HG03039 (cell line): ENCODE results near the gene PLXDC1.

Source experiments
- ATAC-seq: cut with Tn5 transposase; IDR thresholded peaks from one replicate; pipeline ENCODE4 v1.9.1; 2021; ENCODE audit warnings: mild to moderate bottlenecking, moderate library complexity; ENCODE audit not compliant: unreplicated experiment

PLXDC1 gene

GRCh38 chr17:39098588-39098987, 52.8 kb downstream of the PLXDC1 start:
- ATAC-seq: no peak

- no peak for ATAC-seq
These were observed 53.9 kb downstream of the PLXDC1 start for GRCh38 chr17:39097537-39097936.

DNA sequence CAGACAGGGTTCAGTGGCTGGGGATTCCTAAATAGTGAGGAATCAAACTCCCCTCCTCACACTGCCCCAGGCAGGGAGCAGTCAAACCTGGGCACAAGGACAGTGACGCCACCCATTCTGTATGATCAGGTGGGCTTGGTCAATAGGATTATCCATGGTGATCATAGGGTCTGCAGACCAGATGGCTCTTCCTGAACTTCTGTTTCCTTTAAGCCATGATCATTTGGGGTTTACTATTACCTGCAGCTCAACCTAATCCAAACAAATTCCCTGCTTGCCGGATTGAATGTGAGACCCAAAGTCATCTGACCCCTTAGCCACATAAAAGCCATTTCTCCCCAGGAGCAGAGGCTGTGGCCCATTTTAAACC, 54.3 kb downstream of the PLXDC1 start:
- ATAC-seq: no peak

- no peak for ATAC-seq
These were observed 54.8 kb downstream of the PLXDC1 start for GRCh38 chr17:39096508-39097149.

- ATAC-seq: no peak
These were observed 56.1 kb downstream of the PLXDC1 start for GRCh38 chr17:39095309-39095686.

DNA sequence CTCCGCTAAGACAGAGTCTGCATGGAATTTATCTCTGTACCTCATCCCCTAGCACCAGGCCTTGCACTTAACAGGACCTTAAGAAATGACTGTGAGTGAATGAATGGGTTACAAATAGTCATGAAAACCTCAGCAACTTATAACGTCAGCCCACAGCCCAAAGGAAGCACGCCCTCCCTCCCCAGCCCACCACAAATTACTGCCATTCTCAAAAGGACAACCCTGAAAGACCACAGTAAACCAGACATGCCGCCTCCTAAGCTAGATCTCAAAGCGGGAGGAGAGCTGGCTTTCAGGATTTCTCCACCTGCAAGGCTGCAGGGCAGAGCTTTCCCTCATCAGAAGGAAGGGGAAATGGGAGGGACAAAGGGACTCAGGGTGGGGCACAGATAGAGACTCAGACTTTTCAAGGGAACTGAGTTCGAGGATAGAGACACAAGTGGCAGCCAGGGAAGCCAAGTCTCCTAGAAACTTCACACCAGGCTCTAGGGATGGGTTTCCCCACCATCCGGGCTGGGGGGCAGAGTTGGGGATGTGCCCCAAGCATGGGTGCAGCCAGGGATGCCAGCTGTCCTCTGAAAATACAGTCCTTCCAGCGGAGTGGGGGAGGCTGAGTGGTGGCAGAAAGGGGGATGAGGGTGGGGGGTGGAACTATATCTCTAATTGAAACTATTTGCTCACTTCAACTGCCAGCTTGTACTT, 56.7 kb downstream of the PLXDC1 start:
- no peak for ATAC-seq

DNA sequence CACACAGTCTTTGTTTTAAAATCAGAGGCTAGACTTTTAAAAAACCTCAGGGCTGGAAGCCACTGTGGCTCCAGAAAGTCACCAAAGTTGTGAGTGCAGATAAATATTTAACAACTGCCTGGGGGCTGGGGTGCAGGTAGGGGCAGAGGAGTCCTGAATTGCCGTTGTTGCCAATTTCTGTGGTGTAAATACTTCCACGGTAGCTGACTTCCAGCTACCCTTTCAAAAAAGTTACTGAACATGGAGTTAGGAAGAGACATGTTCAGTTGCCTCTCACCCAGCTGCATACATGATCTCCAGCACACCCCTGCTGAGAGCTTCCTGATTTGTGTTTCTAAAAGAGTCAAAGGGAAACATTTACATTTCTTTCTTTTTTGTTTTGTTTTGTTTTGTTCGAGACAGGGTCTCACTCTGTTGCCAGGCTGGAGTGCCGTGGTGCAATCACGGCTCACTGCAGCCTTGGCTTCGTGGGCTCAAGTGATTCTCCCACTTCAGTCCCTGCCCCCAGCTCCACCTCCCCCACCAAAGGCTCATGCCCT, 58.7 kb downstream of the PLXDC1 start:
- ATAC-seq: no peak

- no peak for ATAC-seq
These were observed 60.4 kb downstream of the PLXDC1 start for GRCh38 chr17:39090908-39091665.

- ATAC-seq: no peak
These were observed 61.0 kb downstream of the PLXDC1 start for GRCh38 chr17:39090400-39090799.

DNA sequence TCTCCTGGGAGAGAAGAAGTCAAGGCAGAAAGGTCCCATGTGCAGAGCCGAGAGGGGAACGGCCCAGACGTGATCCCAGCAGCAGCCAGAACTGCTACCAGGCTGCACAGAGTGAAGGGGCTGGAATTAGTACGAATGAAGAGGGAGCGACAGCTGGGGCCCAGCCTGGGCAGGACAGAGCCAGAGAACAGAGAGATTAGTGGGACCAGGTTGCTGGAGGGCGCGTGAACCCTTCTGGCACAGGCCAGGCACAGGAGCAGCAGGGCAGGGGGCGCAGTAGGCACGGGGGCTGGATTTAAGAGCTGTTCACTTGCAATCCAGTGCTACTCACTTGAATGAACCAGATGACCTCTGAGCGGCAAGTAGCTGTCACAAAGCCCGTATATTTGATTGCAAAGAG, 66.9 kb downstream of the PLXDC1 start:
- ATAC-seq: no peak

GRCh38 chr17:39083270-39083669, 68.2 kb downstream of the PLXDC1 start:
- ATAC-seq: no peak

DNA sequence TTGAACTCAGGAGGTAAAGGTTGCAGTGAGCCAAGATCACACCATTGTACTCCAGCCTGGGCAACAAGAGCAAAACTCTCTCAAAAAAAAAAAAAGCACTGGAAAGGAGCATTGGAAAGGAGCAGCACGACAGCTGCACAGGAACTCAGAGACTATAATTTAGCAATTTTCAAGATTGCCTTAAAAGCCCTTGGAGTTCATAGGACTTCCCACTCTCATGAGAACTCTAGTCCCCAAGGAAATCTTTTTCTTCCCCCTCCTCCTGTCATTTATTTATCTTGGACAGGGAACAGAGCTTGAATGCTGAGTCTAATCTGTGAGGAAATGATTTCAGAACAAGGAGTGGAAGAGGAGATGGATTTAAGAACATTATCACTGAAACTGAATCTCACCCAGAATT, 69.0 kb downstream of the PLXDC1 start:
- ATAC-seq: no peak

- ATAC-seq: no peak
These were observed 69.6 kb downstream of the PLXDC1 start for GRCh38 chr17:39081851-39082250.

- no peak for ATAC-seq
These were observed 70.9 kb downstream of the PLXDC1 start for GRCh38 chr17:39080421-39081078.

DNA sequence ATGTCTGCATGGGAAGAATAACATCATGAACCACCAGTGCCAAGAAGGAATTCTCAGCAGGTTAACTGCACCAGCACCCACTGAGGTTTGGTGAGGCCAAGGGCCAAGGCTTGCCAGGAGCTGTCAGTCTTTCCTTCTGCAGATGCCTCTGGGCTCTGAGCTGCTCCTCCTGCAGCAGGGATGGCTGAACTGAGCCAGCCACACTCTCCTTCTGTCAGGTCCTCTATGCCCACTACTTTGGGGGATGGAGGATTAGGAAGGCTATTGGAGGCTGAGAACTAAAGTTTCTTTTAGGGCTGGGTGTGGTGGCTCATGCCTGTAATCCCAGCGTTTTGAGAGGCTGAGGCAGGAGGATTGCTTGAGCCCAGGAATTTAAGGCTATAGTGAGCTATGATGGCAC, 71.6 kb downstream of the PLXDC1 start:
- ATAC-seq: no peak

DNA sequence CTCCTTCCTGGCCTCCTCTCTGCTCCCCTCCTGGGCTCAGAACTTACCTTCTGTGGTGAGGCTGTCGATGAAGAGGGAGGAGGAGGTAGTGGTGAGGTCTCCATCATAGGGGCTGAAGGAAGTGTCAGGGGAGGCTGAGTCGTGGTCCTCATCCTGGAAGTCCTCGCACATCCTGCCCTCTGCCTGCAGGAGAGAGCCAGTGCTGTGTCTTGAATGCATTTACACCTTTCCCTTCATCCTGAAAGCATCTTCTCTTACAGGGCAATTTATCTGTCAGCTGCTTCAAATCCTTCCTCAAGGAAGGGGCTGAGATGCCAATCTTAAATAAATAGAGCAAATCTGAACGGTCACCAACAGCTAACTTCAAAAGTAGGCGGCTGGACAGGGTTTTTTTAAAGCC, 73.6 kb downstream of the PLXDC1 start:
- ATAC-seq: no peak

DNA sequence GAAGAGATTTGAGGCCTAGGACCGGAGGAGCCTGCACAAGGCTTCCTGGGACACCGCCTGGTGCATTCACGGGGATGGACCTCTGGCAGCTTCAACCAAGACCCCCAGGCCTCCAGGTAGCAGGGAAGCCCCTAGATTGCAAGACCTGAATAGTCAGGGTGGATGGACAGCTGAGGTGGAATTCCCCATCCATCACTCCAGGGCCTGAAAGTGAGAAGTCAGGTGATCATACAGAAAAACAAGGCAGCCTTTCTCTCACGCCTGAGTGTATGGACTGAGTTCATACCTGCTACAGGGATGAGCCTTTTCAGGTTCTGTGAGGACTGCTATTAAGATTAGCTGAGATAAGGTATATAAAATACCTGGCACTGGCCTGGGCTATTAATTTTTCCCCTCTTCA, 74.2 kb downstream of the PLXDC1 start:
- ATAC-seq: no peak

GRCh38 chr17:39074676-39075075, 76.8 kb downstream of the PLXDC1 start:
- ATAC-seq: no peak

DNA sequence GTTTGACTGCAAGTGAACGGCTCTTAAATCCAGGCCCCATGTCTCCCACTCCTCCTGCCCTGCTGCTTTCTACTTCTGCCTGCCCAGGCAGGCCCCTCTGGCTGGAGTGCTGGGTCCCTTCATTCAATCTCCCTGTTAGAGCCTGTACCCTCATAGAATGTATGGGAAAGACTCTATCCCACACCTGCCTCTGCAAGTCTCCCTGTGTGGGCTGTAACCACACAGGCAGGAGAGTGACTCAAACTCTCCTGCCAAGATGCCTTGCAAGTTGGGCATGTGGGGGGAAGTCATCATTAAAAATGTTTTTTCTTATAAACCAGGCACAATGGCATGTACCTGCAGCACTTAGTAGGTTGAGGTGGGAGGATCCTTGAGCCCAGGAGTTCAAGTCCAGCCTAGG, 77.5 kb downstream of the PLXDC1 start:
- ATAC-seq: no peak

- ATAC-seq: no peak
These were observed 78.1 kb downstream of the PLXDC1 start for GRCh38 chr17:39073353-39073752.

DNA sequence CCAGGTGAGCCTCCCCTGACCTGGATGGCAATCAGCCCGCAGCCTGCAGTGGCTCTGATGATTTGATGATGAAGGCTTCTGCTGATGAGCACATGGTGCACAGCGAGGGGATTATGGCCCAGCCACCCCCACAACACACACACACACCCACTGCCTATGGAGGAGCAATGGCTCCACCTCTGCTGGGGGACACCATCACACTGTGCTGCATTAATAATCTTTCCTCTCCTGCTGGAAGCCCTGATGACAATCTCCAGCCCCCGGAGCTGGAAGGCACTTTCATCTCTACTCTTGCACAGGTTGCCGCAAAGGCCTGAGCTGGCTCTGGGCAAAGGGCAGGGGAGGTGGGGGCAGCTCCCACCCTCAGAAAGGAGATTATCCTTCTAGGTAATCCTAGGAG, 79.9 kb downstream of the PLXDC1 start:
- no peak for ATAC-seq
